Lung (tissue), 12 donors: ENCODE data around the gene PADI1. TPM values are rescaled to one million over a fixed set of nuclear protein-coding genes. Genes with fewer than 3 reads are reported as not detected.

Source experiments
- ATAC-seq: fragments of 200-7000 bp; cut with Tn5 transposase; one replicate; pipeline ENCODE4 v1.9.1; 2020; ENCODE audit warnings: moderate number of reproducible peaks; ENCODE audit not compliant: insufficient read depth, low FRiP score
- DNase-seq, 3 donors: peaks; one replicate each; pipeline ENCODE4 v3.0.0-alpha.2; 2013 to 2017
- H3K27ac ChIP-seq, 2 donors: one replicate each; pipeline ENCODE4 v1.5.1; 2013; ENCODE audit warnings: mild to moderate bottlenecking in 2 of 2, moderate library complexity in 2 of 2, control low read depth in 1 of 2, inconsistent platforms in 1 of 2, low read depth in 1 of 2, low read length in 1 of 2
- H3K27me3 ChIP-seq, 3 donors: one replicate each; pipeline ENCODE4 v1.5.1; 2013; ENCODE audit warnings: low read length in 2 of 3; ENCODE audit not compliant: control insufficient read depth in 3 of 3, insufficient read depth in 3 of 3
- H3K36me3 ChIP-seq, 4 donors: one replicate each; pipeline ENCODE4 v1.5.1; 2013; ENCODE audit warnings: low read length in 4 of 4, mild to moderate bottlenecking in 1 of 4, moderate library complexity in 1 of 4; ENCODE audit not compliant: control insufficient read depth in 4 of 4, insufficient read depth in 4 of 4
- H3K4me1 ChIP-seq, 5 donors: one replicate each; pipeline ENCODE4 v1.5.1; 2013; ENCODE audit warnings: low read length in 5 of 5, mild to moderate bottlenecking in 2 of 5, moderate library complexity in 1 of 5; ENCODE audit not compliant: control insufficient read depth in 5 of 5, insufficient read depth in 5 of 5
- H3K4me3 ChIP-seq: one replicate; pipeline ENCODE4 v1.5.1; 2013; ENCODE audit warnings: mild to moderate bottlenecking, control low read depth, moderate library complexity
- H3K9ac ChIP-seq, 2 donors: one replicate each; pipeline ENCODE4 v1.5.1; 2013; ENCODE audit warnings: low read length in 2 of 2, control low read depth in 1 of 2; ENCODE audit not compliant: insufficient read depth in 1 of 2
- H3K9me3 ChIP-seq, 4 donors: one replicate each; pipeline ENCODE4 v1.5.1; 2013; ENCODE audit warnings: low read length in 3 of 4, mild to moderate bottlenecking in 1 of 4, moderate library complexity in 1 of 4; ENCODE audit not compliant: control insufficient read depth in 4 of 4, insufficient read depth in 3 of 4
- whole genome bisulfite sequencing, 2 donors: extraction: QIAGEN DNeasy Blood & Tissue Kit; methylation state at CpG; one replicate each; pipeline ENCODE4 v1.1.7; 2013; 5-methylcytosine and 5-hydroxymethylcytosine counted together
- polyA plus RNA-seq, 2 donors: library from polyadenylated mRNA; stranded (reverse); fragments of 200-250 nt; gene quantifications; one replicate each; pipeline ENCODE4 v1.2.1, GENCODE V29; 2013
- total RNA-seq, 2 donors: library from RNA; depleted of rRNA in 1 of 2; stranded (reverse); fragments of >200 nt in 1 of 2; gene quantifications; one replicate each; pipeline ENCODE4 v1.2.1, GENCODE V29; 2014 to 2021
- TF ChIP-seq, protein P1 (sequence below): IDR thresholded peaks from 2 replicates; pipeline ENCODE4 v1.5.1; 2012; ENCODE audit warnings: mild to moderate bottlenecking; ENCODE audit errors: control extremely low read depth, extremely low read depth
- donor health status: control.
- donor health status: control.
- donor health status: Bipolar disorder and iron deficiency.
- donor health status: healthy.
- donor health status: DM: yes; HTN: yes; CAD: no.

The PADI1 gene
- total and polyA plus RNA-seq, 4 donors = 0.09 to 0.35 TPM; not detected in 2

DNA sequence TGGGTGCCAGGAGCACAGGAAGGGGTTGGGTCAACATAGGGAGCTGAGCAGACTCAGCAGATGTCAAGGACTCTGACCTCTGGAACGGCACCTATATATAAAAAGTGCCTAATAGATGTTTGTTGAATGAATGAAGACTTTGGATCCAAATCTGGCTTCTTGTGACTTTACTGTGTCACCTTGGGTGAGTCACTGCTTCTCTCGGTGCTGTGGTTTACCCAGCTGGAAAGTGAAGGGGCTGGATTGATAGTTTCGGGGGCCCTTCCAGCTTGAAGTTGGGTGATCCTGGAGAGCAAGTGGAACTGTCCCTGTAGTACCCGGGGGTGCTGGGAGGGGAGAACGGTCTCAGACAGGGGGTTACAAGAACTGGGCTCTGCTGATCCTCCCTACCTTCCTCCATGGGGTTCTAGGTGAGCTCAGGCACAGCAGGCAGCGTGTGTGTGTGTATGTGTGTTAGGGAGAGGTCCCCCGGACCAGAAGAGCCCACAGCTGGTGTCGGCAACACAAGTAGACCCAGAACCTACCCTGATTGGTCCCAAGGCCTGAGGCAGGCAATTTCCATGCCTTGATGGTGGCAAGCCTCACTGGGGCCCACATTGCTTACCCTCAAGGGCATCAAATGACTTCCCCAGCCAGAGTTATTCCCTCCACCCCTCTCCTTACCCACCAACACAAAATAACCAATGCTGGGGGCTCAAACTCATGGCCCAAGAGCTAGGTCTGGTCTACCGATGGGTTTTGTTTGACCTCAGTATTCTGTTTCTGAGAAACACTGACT is 5.5 kb upstream of the PADI1 start:
- no peak overlapping the region for H3K4me3 ChIP-seq
- no peak overlapping the region for H3K27ac ChIP-seq
- ATAC-seq (no peak), DNase-seq (no peak)
- H3K36me3 ChIP-seq = no peaks in the 10 kb centered on the region
- H3K9me3 ChIP-seq = no peaks in the 10 kb centered on the region
- H3K27me3 ChIP-seq = no peaks in the 10 kb centered on the region
- no peaks in the 10 kb centered on the region for H3K4me1 ChIP-seq
- no peak overlapping the region for H3K9ac ChIP-seq
- 85 to 92% methylated on average over 9 of the region's 9 CpGs for WGBS, 2 donors
- TF ChIP-seq, protein P1, sequence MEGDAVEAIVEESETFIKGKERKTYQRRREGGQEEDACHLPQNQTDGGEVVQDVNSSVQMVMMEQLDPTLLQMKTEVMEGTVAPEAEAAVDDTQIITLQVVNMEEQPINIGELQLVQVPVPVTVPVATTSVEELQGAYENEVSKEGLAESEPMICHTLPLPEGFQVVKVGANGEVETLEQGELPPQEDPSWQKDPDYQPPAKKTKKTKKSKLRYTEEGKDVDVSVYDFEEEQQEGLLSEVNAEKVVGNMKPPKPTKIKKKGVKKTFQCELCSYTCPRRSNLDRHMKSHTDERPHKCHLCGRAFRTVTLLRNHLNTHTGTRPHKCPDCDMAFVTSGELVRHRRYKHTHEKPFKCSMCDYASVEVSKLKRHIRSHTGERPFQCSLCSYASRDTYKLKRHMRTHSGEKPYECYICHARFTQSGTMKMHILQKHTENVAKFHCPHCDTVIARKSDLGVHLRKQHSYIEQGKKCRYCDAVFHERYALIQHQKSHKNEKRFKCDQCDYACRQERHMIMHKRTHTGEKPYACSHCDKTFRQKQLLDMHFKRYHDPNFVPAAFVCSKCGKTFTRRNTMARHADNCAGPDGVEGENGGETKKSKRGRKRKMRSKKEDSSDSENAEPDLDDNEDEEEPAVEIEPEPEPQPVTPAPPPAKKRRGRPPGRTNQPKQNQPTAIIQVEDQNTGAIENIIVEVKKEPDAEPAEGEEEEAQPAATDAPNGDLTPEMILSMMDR = no peak

DNA sequence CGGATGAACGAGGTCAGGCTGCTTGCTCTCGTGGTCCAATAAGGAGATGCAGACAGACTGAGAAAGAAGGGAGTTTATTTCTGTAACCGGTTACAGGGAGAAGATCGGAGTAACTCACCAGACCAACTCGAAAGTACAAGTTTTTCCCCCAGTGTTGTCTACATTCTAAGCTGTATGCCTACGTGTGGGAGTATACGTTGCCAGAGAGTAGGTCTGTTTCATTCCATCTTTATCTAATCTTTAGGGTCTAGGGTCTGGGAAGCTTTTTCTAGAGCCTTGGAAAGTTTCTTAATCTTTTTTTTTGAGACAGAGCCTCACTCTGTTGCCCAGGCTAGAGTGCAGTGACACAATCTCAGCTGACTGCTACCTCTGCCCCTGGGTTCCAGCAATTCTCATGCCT is 4.7 kb upstream of the PADI1 start:
- 57 to 77% methylated on average over 8 of the region's 8 CpGs for WGBS, 2 donors
- no peak for ATAC-seq

DNA sequence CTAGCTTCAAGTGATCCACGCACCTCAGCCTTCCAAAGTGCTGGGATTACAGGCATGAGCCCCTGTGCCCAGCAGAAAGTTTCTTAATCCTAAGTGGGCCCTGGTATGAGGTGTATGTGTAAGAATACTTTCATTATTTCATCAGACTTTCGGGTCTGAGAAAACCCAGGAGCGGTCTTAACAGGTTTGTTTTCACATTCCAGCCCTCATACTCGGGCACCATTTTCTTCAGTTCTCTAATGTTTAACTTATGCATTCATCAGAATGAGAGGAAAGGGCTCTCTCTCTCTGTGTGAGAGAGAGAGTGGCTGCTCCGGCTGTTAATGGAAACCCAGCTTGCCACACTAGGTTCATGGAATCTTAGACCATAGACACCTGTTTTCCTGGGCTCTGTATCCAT is 4.2 kb upstream of the PADI1 start:
- Histone ChIP-seq H3K4me3 (no peak overlapping the region), H3K4me1 (no peaks in the 10 kb centered on the region), H3K27ac (no peak overlapping the region), H3K9me3 (no peaks in the 10 kb centered on the region), H3K9ac (no peak overlapping the region), H3K27me3 (no peaks in the 10 kb centered on the region), H3K36me3 (no peaks in the 10 kb centered on the region)
- WGBS, 2 donors = 59 to 80% methylated on average over 5 of the region's 5 CpGs
- peak; percentile 20 to 81 (median 54) for DNase-seq
- no peak for ATAC-seq
- TF ChIP-seq, protein P1 = no peak

More for the DNA sequence above, 4.7 kb upstream of the PADI1 start:
- DNase-seq = peak in 2 of 3 donors; percentile 8 to 14
- no peak overlapping the region for H3K4me3 ChIP-seq
- no peaks in the 10 kb centered on the region for H3K4me1 ChIP-seq
- TF ChIP-seq, protein P1 = no peak
- H3K9me3 ChIP-seq = no peaks in the 10 kb centered on the region
- H3K27ac ChIP-seq = no peak overlapping the region
- H3K36me3 ChIP-seq = no peaks in the 10 kb centered on the region
- no peak overlapping the region for H3K9ac ChIP-seq
- H3K27me3 ChIP-seq = no peaks in the 10 kb centered on the region
